HG02885 (cell line): Measurements from ENCODE around the gene AP3B1.

Source experiments
- ATAC-seq: cut with Tn5 transposase; IDR thresholded peaks from one replicate; pipeline ENCODE4 v1.9.1; 2021; ENCODE audit warnings: mild to moderate bottlenecking; ENCODE audit not compliant: unreplicated experiment, poor library complexity

The AP3B1 gene

GRCh38 chr5:78294248-78295034 lies at the start of gene AP3B1:
Gene AP3B1 (minus strand): TSS chr5:78294698. CDS start chr5:78294579, 119 bp downstream.
- peak; percentile 92 for ATAC-seq

GRCh38 chr5:78341440-78341839 lies 46.9 kb upstream of the AP3B1 start:
- ATAC-seq, result no peak

GRCh38 chr5:78339617-78340436 lies 45.3 kb upstream of the AP3B1 start:
- ATAC-seq, result no peak

GRCh38 chr5:78336698-78337097 lies 42.2 kb upstream of the AP3B1 start:
- ATAC-seq, result no peak

- ATAC-seq, result no peak
Observed at GRCh38 chr5:78335976-78336375, 41.5 kb upstream of the AP3B1 start.

- no peak for ATAC-seq
Observed at GRCh38 chr5:78334811-78335210, 40.3 kb upstream of the AP3B1 start.

- ATAC-seq, result no peak
Observed at GRCh38 chr5:78331523-78332080, 37.1 kb upstream of the AP3B1 start.

GRCh38 chr5:78328585-78329173 lies 34.2 kb upstream of the AP3B1 start:
- no peak for ATAC-seq

GRCh38 chr5:78327761-78328510 lies 33.4 kb upstream of the AP3B1 start:
- no peak for ATAC-seq

GRCh38 chr5:78326930-78327329 lies 32.4 kb upstream of the AP3B1 start:
- ATAC-seq, result no peak

- no peak for ATAC-seq
Observed at GRCh38 chr5:78323241-78323640, 28.7 kb upstream of the AP3B1 start.

GRCh38 chr5:78320401-78320800 lies 25.9 kb upstream of the AP3B1 start:
- ATAC-seq, result no peak

- ATAC-seq, result no peak
Observed at GRCh38 chr5:78318337-78318736, 23.8 kb upstream of the AP3B1 start.

GRCh38 chr5:78317515-78317914 lies 23.0 kb upstream of the AP3B1 start:
- ATAC-seq, result no peak

GRCh38 chr5:78308703-78309102 lies 14.2 kb upstream of the AP3B1 start:
- ATAC-seq, result no peak

GRCh38 chr5:78300464-78301045 lies 6.1 kb upstream of the AP3B1 start:
- no peak for ATAC-seq

- no peak for ATAC-seq
Observed at GRCh38 chr5:78295035-78295961, 800 bp upstream of the AP3B1 start.

GRCh38 chr5:78293851-78294247 lies 649 bp downstream of the AP3B1 start:
- no peak for ATAC-seq

- no peak for ATAC-seq
Observed at GRCh38 chr5:78291687-78292086, 2.8 kb downstream of the AP3B1 start.
